HepG2 (cell line): ENCODE data around the gene VPS9D1. TPM values are rescaled to one million over a fixed set of nuclear protein-coding genes. Genes with fewer than 3 reads are reported as not detected.

Source experiments
- CEBPG ChIP-seq: IDR thresholded peaks from 2 replicates; pipeline ENCODE4 v1.6.1; 2016
- DMAP1 ChIP-seq: IDR thresholded peaks from 2 replicates; pipeline ENCODE4 v1.6.1; 2016
- ELF4 ChIP-seq: sonication (generic); formaldehyde crosslinking; IDR thresholded peaks from 2 replicates; pipeline ENCODE4 v1.5.0; 2020; ENCODE audit warnings: missing genetic modification reagents, mild to moderate bottlenecking, moderate library complexity, borderline replicate concordance
- RBM22 ChIP-seq: fragments of 200-400 bp; formaldehyde crosslinking; optimal IDR thresholded peaks from 2 replicates; pipeline ENCODE3; 2017; ENCODE audit warnings: mild to moderate bottlenecking, low read length, moderate library complexity
- SMARCE1 ChIP-seq: fragments of 450-650 bp; IDR thresholded peaks from 2 replicates; pipeline ENCODE4 v1.6.1; 2017; ENCODE audit warnings: borderline replicate concordance
- STAT5B ChIP-seq: sonication (generic); formaldehyde crosslinking; IDR thresholded peaks from 2 replicates; pipeline ENCODE4 v1.4.0; 2020; ENCODE audit warnings: missing genetic modification reagents
- TBL1XR1 ChIP-seq: fragments of 150-350 bp; IDR thresholded peaks from 2 replicates; pipeline ENCODE4 v1.6.1; 2014; ENCODE audit warnings: borderline replicate concordance, low read length; ENCODE audit not compliant: partially characterized antibody
- U2AF1 ChIP-seq: fragments of 200-400 bp; formaldehyde crosslinking; optimal IDR thresholded peaks from 2 replicates; pipeline ENCODE3; 2017; ENCODE audit warnings: mild to moderate bottlenecking, low read depth, low read length
- U2AF2 ChIP-seq: fragments of 200-400 bp; formaldehyde crosslinking; IDR thresholded peaks from 2 replicates; pipeline ENCODE4 v1.6.1; 2017; ENCODE audit warnings: low read depth, mild to moderate bottlenecking, low read length
- ZBTB10 ChIP-seq: sonication (generic); formaldehyde crosslinking; IDR thresholded peaks from 2 replicates; pipeline ENCODE4 v1.4.0; 2020; ENCODE audit warnings: missing genetic modification reagents, borderline replicate concordance
- ZBTB26 ChIP-seq: IDR thresholded peaks from 2 replicates; pipeline ENCODE4 v1.6.1; 2016; ENCODE audit warnings: missing compliant biosample characterization, missing genetic modification reagents, borderline replicate concordance
- ZBTB7B ChIP-seq: sonication (generic); formaldehyde crosslinking; IDR thresholded peaks from 2 replicates; pipeline ENCODE4 v1.4.0; 2020; ENCODE audit warnings: missing genetic modification reagents
- ZGPAT ChIP-seq: IDR thresholded peaks from 2 replicates; pipeline ENCODE4 v1.6.1; 2016; ENCODE audit warnings: mild to moderate bottlenecking
- ZNF251 ChIP-seq: sonication (generic); formaldehyde crosslinking; IDR thresholded peaks from 2 replicates; pipeline ENCODE4 v1.9.0; 2021; ENCODE audit warnings: mild to moderate bottlenecking, missing genetic modification reagents
- ZNF280B ChIP-seq: sonication (generic); formaldehyde crosslinking; IDR thresholded peaks from 2 replicates; pipeline ENCODE4 v1.5.0; 2020; ENCODE audit warnings: missing genetic modification reagents, mild to moderate bottlenecking, borderline replicate concordance
- ZNF460 ChIP-seq: sonication (generic); formaldehyde crosslinking; IDR thresholded peaks from 2 replicates; pipeline ENCODE4 v1.5.1; 2020; ENCODE audit warnings: missing genetic modification reagents, mild to moderate bottlenecking, borderline replicate concordance
- ZNF501 ChIP-seq: sonication (generic); formaldehyde crosslinking; IDR thresholded peaks from 2 replicates; pipeline ENCODE4 v1.5.1; 2020; ENCODE audit warnings: mild to moderate bottlenecking, moderate library complexity, missing genetic modification reagents
- ZNF720 ChIP-seq: sonication (generic); formaldehyde crosslinking; IDR thresholded peaks from 2 replicates; pipeline ENCODE4 v1.4.0; 2020; ENCODE audit warnings: missing genetic modification reagents
- ZNF878 ChIP-seq: sonication (generic); formaldehyde crosslinking; IDR thresholded peaks from 2 replicates; pipeline ENCODE4 v1.8.1; 2023; ENCODE audit warnings: mild to moderate bottlenecking, missing genetic modification reagents, moderate library complexity
- ZNF883 ChIP-seq: sonication (generic); formaldehyde crosslinking; IDR thresholded peaks from 2 replicates; pipeline ENCODE4 v1.5.1; 2020; ENCODE audit warnings: mild to moderate bottlenecking, missing genetic modification reagents; ENCODE audit errors: not compliant biosample characterization
- polyA plus RNA-seq, 8 experiments: library from polyadenylated mRNA; depleted of rRNA in 3 of 8; stranded (reverse) in 7 of 8; unstranded in 1 of 8; fragments of >200 nt; fragmentation: Illumina TruSeq in 4 of 8; extraction: Trizol in 4 of 8; gene quantifications; 2 replicates each; pipeline versions ENCODE4 v1.2.1 to v1.2.3, GENCODE V29; 2011 to 2016; ENCODE audit warnings: low read depth in 4 of 8, missing spikeins in 1 of 8, mixed read lengths in 1 of 8; ENCODE audit not compliant: insufficient read depth in 1 of 8
- total RNA-seq, 5 experiments: library from RNA; depleted of rRNA; stranded (reverse); fragments of >200 nt; fragmentation: Illumina TruSeq; extraction: Trizol; gene quantifications; 2 replicates each; pipeline ENCODE4 v1.2.3, GENCODE V29; 2016; ENCODE audit warnings: low read depth in 1 of 5

Gene VPS9D1
- total and polyA plus RNA-seq, 2 of the 13 experiments (the other 11 are each of a cell fraction or from before 2014, with no cell fraction given), result 10.1 to 13.2 TPM

- TF ChIP-seq CEBPG (CRISPR knock-in tag) (no peak), RBM22 (no peak), U2AF2 (no peak), ZGPAT (peak; percentile 24; the same call in 1 of the 2 replicates), ZBTB7B (CRISPR knock-in tag) (peak; percentile 82), ZNF501 (no peak), STAT5B (CRISPR knock-in tag) (no peak), ZNF280B (CRISPR knock-in tag) (no peak), ZNF883 (CRISPR knock-in tag) (no peak), U2AF1 (no peak), ZNF720 (CRISPR knock-in tag) (no peak), DMAP1 (CRISPR knock-in tag) (0 out of 2 replicates have a peak, but pooled peaks have one; percentile 22), ZBTB10 (CRISPR knock-in tag) (no peak), ZNF460 (no peak), SMARCE1 (no peak), ZBTB26 (no peak; the same call in 1 of the 2 replicates), TBL1XR1 (peak; percentile 22), ELF4 (no peak), ZNF878 (CRISPR knock-in tag) (no peak), ZNF251 (CRISPR knock-in tag) (0 out of 2 replicates have a peak, but pooled peaks have one; percentile 0)
These were observed 26.5 kb downstream of the VPS9D1 start (continued) for GRCh38 chr16:89693931-89694783.
